Lower lobe of right lung (tissue), 2 donors: ENCODE data around the gene AP5Z1. TPM values are rescaled to one million over a fixed set of nuclear protein-coding genes. Genes with fewer than 3 reads are reported as not detected.

Experiments
- ATAC-seq, 2 donors: fragments of 200-7000 bp; cut with Tn5 transposase; one replicate each; pipeline ENCODE4 v1.9.1; 2020 to 2022; ENCODE audit warnings: mild to moderate bottlenecking in 2 of 2, moderate library complexity in 2 of 2
- DNase-seq: peaks from one replicate; pipeline ENCODE4 v3.0.0-alpha.2; 2020
- H3K27ac ChIP-seq: fragments of 200-600 bp; one replicate; pipeline ENCODE4 v1.8.0; 2022
- H3K27me3 ChIP-seq: fragments of 200-600 bp; one replicate; pipeline ENCODE4 v1.8.0; 2022; ENCODE audit warnings: low read depth
- H3K36me3 ChIP-seq: fragments of 200-600 bp; one replicate; pipeline ENCODE4 v1.8.0; 2022; ENCODE audit warnings: mild to moderate bottlenecking
- H3K4me1 ChIP-seq: fragments of 200-600 bp; one replicate; pipeline ENCODE4 v1.8.0; 2022
- H3K4me3 ChIP-seq: fragments of 200-600 bp; one replicate; pipeline ENCODE4 v1.8.0; 2022; ENCODE audit warnings: mild to moderate bottlenecking
- H3K9me3 ChIP-seq: fragments of 200-600 bp; one replicate; pipeline ENCODE4 v1.8.0; 2022
- CTCF ChIP-seq: fragments of 200-600 bp; IDR thresholded peaks from one replicate; pipeline ENCODE4 v1.8.0; 2022; ENCODE audit warnings: antibody characterized with exemption, mild to moderate bottlenecking
- intact Hi-C: fragments of 100-400 bp; cut with DNase I; formaldehyde crosslinking; loops from one replicate; pipeline ENCODE4 v1.11.0; 2022
- total RNA-seq: library from RNA; stranded (reverse); fragmentation: NEBNext Ultra II Directional; extraction: Animal tissue kit (Norgen Biotek cat#: 25700); gene quantifications from one replicate; pipeline ENCODE4 v1.2.1, GENCODE V29; 2021
- donor health status: DM: no; HTN: yes; CAD: no; lungs with severe emphysema.

AP5Z1 gene
- total RNA-seq, 1 donor from 2014 or later, result 50.4 TPM

DNA sequence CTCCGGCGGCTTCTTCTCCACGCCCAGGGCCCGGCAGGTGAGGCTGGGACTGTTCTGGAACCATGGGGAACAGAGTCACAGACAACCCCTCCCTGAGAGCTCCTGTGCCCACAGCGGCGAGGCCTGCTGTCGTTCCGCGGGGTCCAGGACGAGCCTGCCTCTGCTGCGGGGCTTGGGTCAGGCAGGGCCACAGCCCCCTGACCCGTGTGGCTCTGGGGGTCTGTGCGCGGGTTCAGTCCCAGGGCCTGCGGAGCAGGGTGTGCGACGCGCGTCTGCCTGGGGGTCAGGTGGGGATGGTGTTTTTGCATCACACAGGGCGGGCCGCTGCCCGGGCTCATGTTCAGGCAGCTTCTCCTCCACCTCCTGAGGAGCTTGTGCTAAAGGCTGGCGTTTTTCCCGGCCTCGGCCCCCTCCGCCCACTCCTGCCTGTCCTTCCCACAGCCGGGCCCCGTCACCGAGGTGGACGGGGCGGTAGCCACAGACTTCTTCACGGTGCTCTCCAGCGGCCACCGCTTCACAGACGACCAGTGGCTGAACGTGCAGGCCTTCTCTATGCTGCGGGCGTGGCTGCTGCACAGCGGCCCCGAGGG lies 8.4 kb downstream of the AP5Z1 start:
- intact Hi-C loops, result no loop called here
- Histone ChIP-seq H3K36me3 (peaks cover 90% of the 10 kb centered on the region), H3K27ac (no peak overlapping the region), H3K4me3 (no peak overlapping the region), H3K4me1 (no peaks in the 10 kb centered on the region), H3K9me3 (no peaks in the 10 kb centered on the region), H3K27me3 (no peaks in the 10 kb centered on the region)
- DNase-seq (no peak), ATAC-seq (no peak)
- TF ChIP-seq CTCF, result no peak

DNA sequence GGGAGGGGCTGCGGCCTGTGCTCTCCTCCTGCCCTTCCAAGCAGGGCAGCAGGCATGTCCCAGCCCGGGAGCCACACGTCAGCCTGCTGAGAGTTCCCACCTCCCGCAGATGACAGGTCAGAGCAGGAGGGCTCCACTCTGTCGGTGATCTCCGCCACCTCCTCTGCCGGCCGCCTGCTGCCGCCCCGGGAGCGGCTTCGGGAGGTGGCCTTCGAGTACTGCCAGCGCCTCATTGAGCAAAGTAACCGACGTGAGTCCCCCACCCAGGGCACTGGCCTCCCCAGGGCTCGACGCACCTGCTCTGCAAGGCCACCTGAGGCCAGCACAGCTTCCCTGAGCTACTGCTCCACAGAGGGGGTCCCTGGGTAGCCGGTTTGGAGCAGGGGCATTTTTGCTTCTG lies 9.4 kb downstream of the AP5Z1 start:
- no peaks in the 10 kb centered on the region for H3K9me3 ChIP-seq
- no peaks in the 10 kb centered on the region for H3K27me3 ChIP-seq
- H3K4me3 ChIP-seq, result no peak overlapping the region
- no peaks in the 10 kb centered on the region for H3K4me1 ChIP-seq
- ATAC-seq, result no peak
- no peak for TF ChIP-seq CTCF
- intact Hi-C loops, result no loop called here
- no peak for DNase-seq
- no peak overlapping the region for H3K27ac ChIP-seq
- H3K36me3 ChIP-seq, result peaks cover 94% of the 10 kb centered on the region

- intact Hi-C loops, result no loop called here
- ATAC-seq, result no peak
Observed at GRCh38 chr7:4785371-4785770, 9.9 kb downstream of the AP5Z1 start.

GRCh38 chr7:4786015-4786414 lies 10.6 kb downstream of the AP5Z1 start:
- TF ChIP-seq CTCF, result no peak
- Histone ChIP-seq H3K27me3 (no peaks in the 10 kb centered on the region), H3K36me3 (peaks cover 98% of the 10 kb centered on the region), H3K4me3 (no peak overlapping the region), H3K9me3 (no peaks in the 10 kb centered on the region), H3K27ac (no peak overlapping the region), H3K4me1 (no peaks in the 10 kb centered on the region)
- no peak for DNase-seq
- ATAC-seq, result no peak
- intact Hi-C loops, result no loop called here

More at GRCh38 chr7:4785371-4785770, 9.9 kb downstream of the AP5Z1 start:
- H3K9me3 ChIP-seq, result no peaks in the 10 kb centered on the region
- no peak for DNase-seq
- no peaks in the 10 kb centered on the region for H3K4me1 ChIP-seq
- no peak for TF ChIP-seq CTCF
- no peak overlapping the region for H3K27ac ChIP-seq
- H3K4me3 ChIP-seq, result no peak overlapping the region
- H3K27me3 ChIP-seq, result no peaks in the 10 kb centered on the region
- peaks cover 98% of the 10 kb centered on the region for H3K36me3 ChIP-seq

DNA sequence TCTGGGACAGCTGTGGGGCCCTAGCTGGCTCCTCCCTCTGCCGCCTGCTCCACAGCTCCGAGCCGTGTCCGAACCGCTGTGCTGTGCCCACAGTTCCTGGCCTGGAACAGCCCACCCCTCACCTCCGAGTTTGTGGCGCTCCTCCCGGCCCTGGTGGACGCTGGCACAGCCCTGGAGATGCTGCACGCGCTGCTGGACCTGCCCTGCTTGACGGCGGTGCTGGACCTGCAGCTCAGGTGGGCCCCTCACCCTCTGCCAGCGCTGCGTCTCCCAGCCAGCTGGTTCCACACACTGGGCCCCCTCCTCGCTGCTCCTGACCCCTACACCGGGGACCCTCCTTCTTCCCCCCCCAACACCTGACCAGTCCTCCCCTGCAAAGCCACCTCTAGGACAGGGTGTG lies 12.1 kb downstream of the AP5Z1 start:
- Histone ChIP-seq H3K4me3 (no peak overlapping the region), H3K4me1 (no peaks in the 10 kb centered on the region), H3K27me3 (no peaks in the 10 kb centered on the region), H3K27ac (no peak overlapping the region), H3K36me3 (peaks cover 92% of the 10 kb centered on the region), H3K9me3 (no peaks in the 10 kb centered on the region)
- ATAC-seq, result no peak
- no peak for DNase-seq
- intact Hi-C loops, result no loop called here
- TF ChIP-seq CTCF, result no peak
